Muscle layer of duodenum (tissue), 2 donors: Measurements from ENCODE around the gene GNB1L.

ENCODE experiments used
- H3K27ac ChIP-seq: one replicate; pipeline ENCODE4 v1.7.0; 2013; ENCODE audit warnings: mild to moderate bottlenecking, low read length
- H3K27me3 ChIP-seq: one replicate; pipeline ENCODE4 v1.7.0; 2013; ENCODE audit warnings: low read depth, mild to moderate bottlenecking, control low read depth, low read length
- H3K36me3 ChIP-seq, 2 donors: one replicate each; pipeline ENCODE4 v1.7.0; 2013; ENCODE audit warnings: low read length in 2 of 2, control low read depth in 1 of 2, mild to moderate bottlenecking in 1 of 2; ENCODE audit not compliant: insufficient read depth in 2 of 2, control insufficient read depth in 1 of 2
- H3K4me1 ChIP-seq, 2 donors: one replicate each; pipeline ENCODE4 v1.7.0; 2013; ENCODE audit warnings: low read length in 2 of 2, mild to moderate bottlenecking in 2 of 2, control low read depth in 1 of 2, moderate library complexity in 1 of 2; ENCODE audit not compliant: insufficient read depth in 2 of 2, control insufficient read depth in 1 of 2
- H3K4me3 ChIP-seq, 2 donors: one replicate each; pipeline ENCODE4 v1.7.0; 2013; ENCODE audit warnings: low read length in 2 of 2, low read depth in 1 of 2, mild to moderate bottlenecking in 1 of 2
- H3K9me3 ChIP-seq, 2 donors: one replicate each; pipeline ENCODE4 v1.7.0; 2013; ENCODE audit warnings: low read length in 2 of 2, control low read depth in 1 of 2, mild to moderate bottlenecking in 1 of 2; ENCODE audit not compliant: control insufficient read depth in 1 of 2
- donor health status: healthy.

GNB1L gene

GRCh38 chr22:19737846-19738663 lies 116.6 kb downstream of the GNB1L start:
- no peaks in the 10 kb centered on the region for H3K36me3 ChIP-seq
- H3K27ac ChIP-seq, result no peak overlapping the region
- H3K9me3 ChIP-seq, result no peaks in the 10 kb centered on the region
- H3K4me3 ChIP-seq, result no peak overlapping the region
- no peaks in the 10 kb centered on the region for H3K4me1 ChIP-seq
- H3K27me3 ChIP-seq, result no peaks in the 10 kb centered on the region

- H3K27ac ChIP-seq, result no peak overlapping the region
- no peaks in the 10 kb centered on the region for H3K9me3 ChIP-seq
- peaks cover 0 to 3% of the 10 kb centered on the region in 2 donors for H3K4me1 ChIP-seq
- H3K4me3 ChIP-seq, result no peak overlapping the region
- no peaks in the 10 kb centered on the region for H3K27me3 ChIP-seq
- no peaks in the 10 kb centered on the region for H3K36me3 ChIP-seq
Measured at GRCh38 chr22:19735665-19736510, 118.8 kb downstream of the GNB1L start.

DNA sequence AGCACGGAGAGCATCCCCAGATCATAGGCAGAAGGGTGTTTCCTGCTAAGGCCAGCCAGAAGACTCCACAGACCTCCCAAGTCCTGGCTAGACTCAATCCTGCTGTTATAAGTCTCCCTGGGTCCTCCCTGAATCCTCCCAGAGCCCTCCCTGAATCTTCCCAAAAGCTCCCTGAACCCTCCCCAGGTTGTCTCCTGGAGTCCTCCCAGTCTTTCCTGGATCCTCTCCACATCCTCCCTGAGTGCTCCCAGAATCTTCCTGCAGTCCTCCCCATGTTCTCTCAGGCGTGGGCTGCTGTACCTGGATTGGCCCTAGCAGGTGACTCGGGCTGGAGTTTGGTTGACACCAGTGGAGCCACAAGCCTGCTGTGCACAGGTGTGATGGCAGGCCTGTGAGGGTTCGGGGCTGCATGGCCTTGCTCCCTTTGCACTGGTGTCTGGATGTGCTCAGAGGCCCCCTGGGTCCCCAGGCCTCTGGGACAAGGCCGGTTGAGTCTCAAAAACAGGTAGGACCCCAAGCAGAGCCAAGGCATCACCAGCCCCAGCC lies 119.8 kb downstream of the GNB1L start:
- Histone ChIP-seq H3K36me3 (no peaks in the 10 kb centered on the region), H3K9me3 (no peaks in the 10 kb centered on the region), H3K27me3 (no peaks in the 10 kb centered on the region)

DNA sequence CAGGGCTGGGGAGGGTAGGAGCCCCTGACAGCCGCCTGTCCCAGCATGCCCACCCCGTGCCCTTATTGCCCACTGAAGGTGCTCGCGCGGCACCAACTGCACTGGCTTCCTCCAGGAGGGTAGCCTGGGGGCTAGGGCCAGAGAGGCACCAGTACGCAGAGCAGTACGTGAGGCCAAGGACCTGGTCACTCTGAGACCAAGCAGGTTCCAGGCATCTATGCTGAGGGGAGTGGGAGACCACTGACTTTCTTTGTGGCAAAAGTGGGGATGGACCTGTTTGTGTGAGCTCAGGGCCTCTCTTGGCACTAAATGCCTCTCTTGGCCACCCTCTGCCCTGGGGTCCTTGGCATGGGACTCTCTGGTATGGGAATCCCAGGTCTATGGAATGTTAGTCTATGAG lies 120.5 kb downstream of the GNB1L start:
- H3K27me3 ChIP-seq, result no peaks in the 10 kb centered on the region
- no peak overlapping the region for H3K4me3 ChIP-seq
- H3K9me3 ChIP-seq, result no peaks in the 10 kb centered on the region
- no peak overlapping the region for H3K27ac ChIP-seq
- no peaks in the 10 kb centered on the region for H3K36me3 ChIP-seq
- H3K4me1 ChIP-seq, result peaks cover 0 to 7% of the 10 kb centered on the region in 2 donors

More for the DNA sequence above, 119.8 kb downstream of the GNB1L start:
- Histone ChIP-seq H3K4me1 (peaks cover 0 to 7% of the 10 kb centered on the region in 2 donors), H3K4me3 (no peak overlapping the region), H3K27ac (no peak overlapping the region)

DNA sequence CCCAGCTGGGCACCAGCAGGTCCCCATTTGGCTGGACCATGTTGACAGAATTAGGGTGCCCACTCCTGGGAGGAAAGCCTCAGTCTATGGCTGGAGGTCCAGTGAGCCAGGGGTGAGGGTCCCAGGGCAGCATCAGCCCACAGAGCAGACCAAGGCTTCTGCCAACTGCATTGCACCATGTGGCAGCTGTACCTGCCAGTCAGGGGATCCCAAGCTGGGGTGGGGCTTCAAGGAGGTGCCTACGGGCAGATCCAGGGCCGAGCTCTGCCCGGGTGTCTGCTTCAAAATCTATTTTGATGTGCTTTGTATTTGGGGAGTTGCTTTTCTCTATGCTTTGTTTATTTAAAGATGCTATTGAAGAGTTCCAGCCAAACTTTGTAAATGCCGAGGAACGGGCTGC lies 120.9 kb downstream of the GNB1L start:
- Histone ChIP-seq H3K9me3 (no peaks in the 10 kb centered on the region), H3K4me1 (peaks cover 0 to 7% of the 10 kb centered on the region in 2 donors), H3K4me3 (no peak overlapping the region), H3K27me3 (no peaks in the 10 kb centered on the region), H3K36me3 (no peaks in the 10 kb centered on the region), H3K27ac (no peak overlapping the region)
